Thyroid gland (tissue), 4 donors: ENCODE measurements around the gene UFC1.

Experiments
- CTCF ChIP-seq, 6 experiments: fragments of 200-600 bp in 3 of 6; fragments of 450-650 bp in 3 of 6; sonication (generic) in 3 of 6; IDR thresholded peaks; one replicate each; pipeline ENCODE4 v1.5.1; 2016 to 2019; ENCODE audit warnings: antibody characterized with exemption in 6 of 6, mild to moderate bottlenecking in 2 of 6, inconsistent platforms in 1 of 6, moderate library complexity in 1 of 6
- POLR2A ChIP-seq, 2 donors: fragments of 450-650 bp; IDR thresholded peaks; one replicate each; pipeline ENCODE4 v1.6.1; 2017; ENCODE audit warnings: antibody characterized with exemption in 2 of 2, mild to moderate bottlenecking in 2 of 2, moderate library complexity in 1 of 2

- TF ChIP-seq CTCF (IDR thresholded peaks at IDR 0.05) (no peak), POLR2A (IDR thresholded peaks at IDR 0.05) (no peak)
These were observed 43.0 kb downstream of the UFC1 start for GRCh38 chr1:161196521-161197451.
